HG03159 (cell line): ENCODE results near the gene FCRL6.

Experiments
- ATAC-seq: cut with Tn5 transposase; IDR thresholded peaks from one replicate; pipeline ENCODE4 v1.9.1; 2021; ENCODE audit warnings: mild to moderate bottlenecking, moderate library complexity; ENCODE audit not compliant: unreplicated experiment

FCRL6 gene

GRCh38 chr1:159861218-159861617 lies 59.1 kb downstream of the FCRL6 start:
- no peak for ATAC-seq

- no peak for ATAC-seq
These were observed 59.9 kb downstream of the FCRL6 start for GRCh38 chr1:159862031-159862430.

- ATAC-seq = no peak
These were observed 60.4 kb downstream of the FCRL6 start, which contains the start of gene VSIG8 for GRCh38 chr1:159862557-159862956. Gene VSIG8 (minus strand): TSS chr1:159862657. CDS start chr1:159862521, 136 bp downstream.

GRCh38 chr1:159864262-159864661 lies 62.1 kb downstream of the FCRL6 start:
- no peak for ATAC-seq
